ENCODE results near the gene ZBTB7B.
A peak's percentile ranks its signal among the peaks of the same experiment; 100 is the strongest.

Gene ZBTB7B

DNA sequence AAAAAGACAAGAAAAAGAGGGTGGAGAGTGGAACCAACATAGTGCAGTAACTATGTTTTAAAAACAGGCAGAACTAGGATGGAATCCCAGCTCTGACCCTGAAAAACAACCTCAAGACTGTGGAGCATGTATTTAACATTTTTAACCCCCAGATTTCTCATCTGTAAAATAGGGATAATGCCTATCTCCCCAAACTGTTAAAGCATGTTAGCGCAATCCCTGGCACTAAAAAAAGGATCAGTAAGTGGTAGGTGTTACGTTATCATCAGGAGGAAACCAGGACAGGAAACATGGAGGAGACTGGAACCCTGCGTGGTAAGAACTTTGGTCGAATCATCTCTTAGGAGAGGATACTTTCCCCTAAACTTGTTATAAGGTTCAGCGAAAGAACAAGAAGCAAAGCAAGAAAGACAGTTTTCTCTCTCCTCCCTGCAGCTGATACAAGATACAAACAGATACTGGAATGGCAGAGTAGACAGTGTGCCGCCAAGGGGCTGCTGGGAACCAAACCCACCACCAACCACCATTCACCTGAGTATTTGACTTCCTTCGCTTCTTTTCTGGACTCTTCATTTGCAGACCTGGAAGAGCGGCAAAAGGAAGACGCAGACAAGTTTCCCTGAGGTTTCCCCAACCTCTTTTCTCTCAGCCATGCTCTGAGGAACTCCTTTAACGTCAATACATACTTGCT lies 42.0 kb upstream of the ZBTB7B start:
- Histone ChIP-seq H3K4me3 (peak overlapping the region; percentile 77 to 78), H3K27ac (peak overlapping the region; percentile 95 to 98), H3K9me3 (no peaks in the 10 kb centered on the region), H3K27me3 (no peaks in the 10 kb centered on the region), H3K36me3 (peaks cover 11 to 47% (median 40%) of the 10 kb centered on the region in 3 donors), H3K4me1 (peaks cover 0 to 53% (median 33%) of the 10 kb centered on the region in 4 donors)
- TF ChIP-seq, protein P1, sequence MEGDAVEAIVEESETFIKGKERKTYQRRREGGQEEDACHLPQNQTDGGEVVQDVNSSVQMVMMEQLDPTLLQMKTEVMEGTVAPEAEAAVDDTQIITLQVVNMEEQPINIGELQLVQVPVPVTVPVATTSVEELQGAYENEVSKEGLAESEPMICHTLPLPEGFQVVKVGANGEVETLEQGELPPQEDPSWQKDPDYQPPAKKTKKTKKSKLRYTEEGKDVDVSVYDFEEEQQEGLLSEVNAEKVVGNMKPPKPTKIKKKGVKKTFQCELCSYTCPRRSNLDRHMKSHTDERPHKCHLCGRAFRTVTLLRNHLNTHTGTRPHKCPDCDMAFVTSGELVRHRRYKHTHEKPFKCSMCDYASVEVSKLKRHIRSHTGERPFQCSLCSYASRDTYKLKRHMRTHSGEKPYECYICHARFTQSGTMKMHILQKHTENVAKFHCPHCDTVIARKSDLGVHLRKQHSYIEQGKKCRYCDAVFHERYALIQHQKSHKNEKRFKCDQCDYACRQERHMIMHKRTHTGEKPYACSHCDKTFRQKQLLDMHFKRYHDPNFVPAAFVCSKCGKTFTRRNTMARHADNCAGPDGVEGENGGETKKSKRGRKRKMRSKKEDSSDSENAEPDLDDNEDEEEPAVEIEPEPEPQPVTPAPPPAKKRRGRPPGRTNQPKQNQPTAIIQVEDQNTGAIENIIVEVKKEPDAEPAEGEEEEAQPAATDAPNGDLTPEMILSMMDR (IDR thresholded peaks at IDR 0.05) = no peak
- DNase-seq = no peak
- intact Hi-C loops (cut with DNase I; ENCODE audit: low total_unique reads) = loop anchor here (5.0 kb wide), 3 partner anchors 37 to 102 kb away; partner anchors contain the start of gene EFNA4

DNA sequence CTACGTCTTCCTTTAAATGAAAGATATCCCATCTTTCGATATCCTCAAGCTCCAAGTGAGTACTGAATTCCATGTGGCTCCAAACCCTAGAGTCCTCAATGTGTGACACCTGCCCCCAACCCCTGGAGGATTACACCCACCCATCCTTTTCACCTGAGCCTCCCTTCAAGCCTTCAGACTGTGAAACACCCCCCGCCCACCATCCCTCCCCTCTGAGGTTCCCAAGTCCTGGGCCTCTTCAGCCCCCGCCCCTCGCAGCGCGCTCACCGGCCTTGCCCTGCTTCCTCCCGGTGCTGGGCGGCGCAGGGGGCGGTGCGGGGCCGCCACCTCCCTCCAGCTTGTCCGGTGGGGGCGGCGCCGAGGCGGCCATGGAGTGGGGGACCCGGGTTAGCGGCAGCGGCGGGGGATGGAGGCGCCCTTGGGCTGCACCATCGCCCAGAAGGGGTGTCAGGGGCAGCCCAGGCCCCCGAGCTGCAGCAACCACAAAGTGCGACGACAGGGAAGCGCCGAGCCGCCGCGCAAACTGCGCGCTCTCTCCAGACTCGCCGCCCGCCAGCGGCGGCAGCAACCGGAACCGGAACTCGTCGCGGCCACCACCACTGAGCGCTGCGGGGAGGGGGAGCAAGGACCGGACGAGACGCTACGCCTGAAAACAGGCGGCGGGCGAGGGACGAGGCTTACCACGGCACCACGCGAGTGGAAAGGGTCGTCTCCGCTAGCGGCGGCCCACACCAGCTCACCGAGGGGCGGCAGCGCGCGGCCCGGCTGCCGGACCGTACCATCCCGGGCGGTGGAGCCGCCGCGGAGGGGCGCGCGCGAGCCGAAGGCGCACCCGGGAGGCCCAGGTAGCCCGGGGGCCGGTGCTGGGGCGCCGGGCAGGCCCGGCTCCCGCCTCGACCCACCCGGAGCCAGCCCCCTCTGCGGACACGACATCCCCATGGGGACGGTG lies 41.1 kb upstream of the ZBTB7B start, which contains the start of gene PYGO2:
Gene PYGO2 (minus strand): TSS at position 576 of the 949 bp plus-strand sequence. CDS start 206 bp downstream, at position 370.
- TF ChIP-seq, protein P1 (IDR thresholded peaks at IDR 0.05) = peak; percentile 49 to 62
- Histone ChIP-seq H3K4me3 (peak within 1 kb of the TSS; percentile 77 to 78), H3K27ac (peak within 1 kb of the TSS; percentile 95 to 98), H3K27me3 (no peaks in the 10 kb centered on the region), H3K9me3 (no peaks in the 10 kb centered on the region), H3K36me3 (peaks cover 20 to 56% (median 49%) of the 10 kb centered on the region in 3 donors), H3K4me1 (peaks cover 0 to 49% (median 32%) of the 10 kb centered on the region in 4 donors)
- DNase-seq = peak; percentile 75 to 89
- intact Hi-C loops (cut with DNase I; ENCODE audit: low total_unique reads) = loop anchor here (5.0 kb wide), 3 partner anchors 36 to 101 kb away; partner anchors contain the start of gene EFNA4

DNA sequence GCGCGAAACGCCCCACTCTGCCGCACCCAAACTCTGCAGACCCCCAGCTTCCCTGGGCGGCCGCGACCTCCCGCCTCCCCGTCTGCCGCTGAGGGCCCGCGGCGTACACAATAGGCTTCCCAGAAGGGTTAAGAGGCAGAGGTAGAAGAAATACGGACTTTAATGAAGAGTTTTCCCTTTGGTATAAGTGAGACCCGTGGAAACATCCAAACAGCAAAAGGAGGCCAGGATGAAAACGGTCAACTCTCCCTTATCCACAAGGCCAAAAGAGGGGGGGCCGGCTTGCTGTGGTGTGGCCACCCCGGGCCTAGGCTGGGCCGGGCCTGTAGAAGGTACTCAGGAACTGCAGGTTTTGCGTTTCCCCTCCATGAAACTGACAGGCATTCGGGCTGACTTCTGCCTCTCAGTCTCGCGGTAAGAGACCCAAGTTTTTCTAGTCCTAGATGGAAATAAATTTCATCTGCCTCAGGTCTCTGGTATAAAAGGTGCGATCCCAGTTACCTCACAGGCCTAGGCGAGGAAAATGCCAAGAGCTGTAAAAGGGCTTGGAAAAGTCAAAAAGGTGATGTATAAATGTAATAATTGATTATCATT lies 40.3 kb upstream of the ZBTB7B start:
- no peaks in the 10 kb centered on the region for H3K9me3 ChIP-seq
- TF ChIP-seq, protein P1 (IDR thresholded peaks at IDR 0.05) = no peak
- DNase-seq = no peak
- peak overlapping the region; percentile 95 to 98 for H3K27ac ChIP-seq
- peak overlapping the region; percentile 77 to 78 for H3K4me3 ChIP-seq
- peaks cover 0 to 41% (median 24%) of the 10 kb centered on the region in 4 donors for H3K4me1 ChIP-seq
- H3K27me3 ChIP-seq = no peaks in the 10 kb centered on the region
- H3K36me3 ChIP-seq = peaks cover 26 to 63% (median 57%) of the 10 kb centered on the region in 3 donors
- intact Hi-C loops (cut with DNase I; ENCODE audit: low total_unique reads) = loop anchor here (5.0 kb wide), 3 partner anchors 35 to 100 kb away; partner anchors contain the start of gene EFNA4

DNA sequence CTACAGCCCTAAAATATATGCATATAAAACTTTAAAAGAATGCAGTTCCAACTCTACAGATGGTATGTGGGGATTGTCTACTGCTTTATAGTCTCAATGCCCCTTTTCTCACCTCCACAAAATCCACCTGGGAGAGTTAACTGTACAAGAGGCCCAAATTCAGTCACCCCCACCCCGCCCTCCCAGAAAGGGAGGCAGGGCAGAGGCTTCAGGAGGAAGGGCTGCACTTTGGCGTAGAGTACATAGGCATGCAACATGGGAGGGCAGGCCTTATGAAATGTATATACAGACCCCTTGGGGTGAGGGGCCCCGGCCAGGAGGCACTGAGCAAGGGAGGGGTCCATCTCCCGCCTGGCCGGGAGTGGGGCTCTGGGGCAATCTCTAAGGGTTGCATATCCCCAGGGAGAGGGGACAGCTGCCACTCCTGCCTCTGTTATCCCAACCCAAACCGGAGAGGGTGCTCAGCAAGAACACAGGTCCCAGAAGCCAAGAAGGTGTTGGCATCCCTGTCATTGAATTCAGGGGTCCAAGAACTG lies 39.7 kb upstream of the ZBTB7B start:
- intact Hi-C loops (cut with DNase I; ENCODE audit: low total_unique reads) = loop anchor here (5.0 kb wide), 3 partner anchors 34 to 99 kb away; partner anchors contain the start of gene EFNA4
- peaks cover 32 to 69% (median 63%) of the 10 kb centered on the region in 3 donors for H3K36me3 ChIP-seq
- DNase-seq = no peak
- H3K9me3 ChIP-seq = no peaks in the 10 kb centered on the region
- TF ChIP-seq, protein P1 (IDR thresholded peaks at IDR 0.05) = no peak
- H3K27me3 ChIP-seq = no peaks in the 10 kb centered on the region
- H3K27ac ChIP-seq = peak overlapping the region; percentile 95 to 98
- H3K4me1 ChIP-seq = peaks cover 0 to 36% (median 22%) of the 10 kb centered on the region in 4 donors
- peak overlapping the region; percentile 77 to 78 for H3K4me3 ChIP-seq

DNA sequence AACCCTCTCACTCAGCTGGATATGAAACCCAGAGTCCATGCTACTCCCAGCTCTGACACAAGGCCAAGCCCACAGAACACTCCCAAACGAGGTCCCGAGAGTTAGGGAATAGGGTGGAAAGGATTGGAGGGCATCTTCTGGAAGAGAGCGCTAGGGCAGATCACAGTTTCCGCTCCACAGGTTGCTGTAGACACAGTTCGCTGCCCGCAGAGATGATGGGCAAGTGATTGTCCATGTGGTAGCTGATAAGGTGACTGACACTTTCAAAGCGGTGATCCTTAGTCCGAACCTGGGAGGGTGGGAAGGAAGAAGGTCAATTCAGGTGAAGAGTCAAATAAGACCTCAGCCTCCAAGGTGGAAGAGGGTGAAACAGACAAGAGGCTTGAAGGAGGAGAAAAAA lies 39.0 kb upstream of the ZBTB7B start:
- TF ChIP-seq, protein P1 (IDR thresholded peaks at IDR 0.05) = no peak
- Histone ChIP-seq H3K4me3 (no peak overlapping the region), H3K27me3 (no peaks in the 10 kb centered on the region), H3K9me3 (no peaks in the 10 kb centered on the region), H3K27ac (no peak overlapping the region), H3K4me1 (peaks cover 0 to 38% (median 25%) of the 10 kb centered on the region in 4 donors), H3K36me3 (peaks cover 36 to 69% (median 64%) of the 10 kb centered on the region in 3 donors)
- intact Hi-C loops (cut with DNase I; ENCODE audit: low total_unique reads) = loop anchor here (5.0 kb wide), 3 partner anchors 34 to 99 kb away; partner anchors contain the start of gene EFNA4
- no peak for DNase-seq

Data from tibial artery (tissue), 4 donors.